Measurements from ENCODE around the gene ABI3BP.

- TF ChIP-seq POLR2A (IDR thresholded peaks at IDR 0.05) (no peak), CTCF (IDR thresholded peaks at IDR 0.05) (no peak)
Measured at GRCh38 chr3:100953103-100953502, 40.1 kb downstream of the ABI3BP start.
